GM23338 (cell line): ENCODE results near the gene DTNA. TPM values are rescaled to one million over a fixed set of nuclear protein-coding genes. Genes with fewer than 3 reads are reported as not detected.

Experiments used
- ATAC-seq: fragments of 200-7000 bp; cut with Tn5 transposase; 3 replicates; pipeline ENCODE4 v1.9.1; 2020
- DNase-seq: peaks from one replicate; pipeline ENCODE4 v3.0.0-alpha.2; 2015; ENCODE audit warnings: low spot score
- H2AFZ ChIP-seq: fragments of 200-600 bp; sonication (generic); 2 replicates; pipeline ENCODE4 v1.8.0; 2016; ENCODE audit warnings: antibody characterized with exemption, mild to moderate bottlenecking, moderate library complexity
- H3F3A ChIP-seq: fragments of 200-600 bp; sonication (generic); replicated peaks from 2 replicates; pipeline ENCODE4 v1.8.0; 2017; ENCODE audit warnings: antibody characterized with exemption, mixed run types, low read depth
- H3K27ac ChIP-seq: fragments of 200-600 bp; sonication (generic); 2 replicates; pipeline ENCODE4 v1.6.1; 2016; ENCODE audit warnings: low read depth
- H3K27me3 ChIP-seq: fragments of 200-600 bp; sonication (generic); 2 replicates; pipeline ENCODE4 v1.8.0; 2016; ENCODE audit warnings: mild to moderate bottlenecking, mixed run types, moderate library complexity; ENCODE audit not compliant: insufficient read depth
- H3K36me3 ChIP-seq: fragments of 200-600 bp; sonication (generic); 2 replicates; pipeline ENCODE4 v1.8.0; 2016; ENCODE audit warnings: mild to moderate bottlenecking; ENCODE audit not compliant: insufficient read depth
- H3K4me1 ChIP-seq: fragments of 200-600 bp; sonication (generic); 2 replicates; pipeline ENCODE4 v1.8.0; 2016; ENCODE audit warnings: mild to moderate bottlenecking, moderate library complexity; ENCODE audit not compliant: insufficient read depth
- H3K4me2 ChIP-seq: fragments of 200-600 bp; sonication (generic); 2 replicates; pipeline ENCODE4 v1.7.1; 2017; ENCODE audit warnings: mixed run types
- H3K4me3 ChIP-seq: fragments of 200-600 bp; sonication (generic); 2 replicates; pipeline ENCODE4 v1.6.1; 2016; ENCODE audit warnings: mixed run types
- H3K79me2 ChIP-seq: fragments of 200-600 bp; sonication (generic); replicated peaks from 2 replicates; pipeline ENCODE4 v1.8.0; 2017; ENCODE audit warnings: mild to moderate bottlenecking; ENCODE audit not compliant: insufficient read depth
- H3K9me2 ChIP-seq: fragments of 200-600 bp; sonication (generic); 2 replicates; pipeline ENCODE4 v1.8.0; 2017; ENCODE audit not compliant: insufficient read depth
- H4K20me1 ChIP-seq: fragments of 200-600 bp; sonication (generic); replicated peaks from 2 replicates; pipeline ENCODE4 v1.8.0; 2017; ENCODE audit warnings: mild to moderate bottlenecking; ENCODE audit not compliant: insufficient read depth
- H3K27ac Mint-ChIP-seq: 2 replicates; pipeline ENCODE4 v1.8.0; 2020; ENCODE audit warnings: inconsistent platforms, mild to moderate bottlenecking, moderate library complexity, mixed read lengths
- H3K27me3 Mint-ChIP-seq: 3 replicates; pipeline ENCODE4 v1.8.0; 2022; ENCODE audit warnings: low read depth, mild to moderate bottlenecking, moderate library complexity, mixed read lengths, inconsistent platforms; ENCODE audit not compliant: insufficient read depth, poor library complexity
- H3K36me3 Mint-ChIP-seq: 3 replicates; pipeline ENCODE4 v1.8.0; 2021; ENCODE audit warnings: low read depth, mild to moderate bottlenecking, inconsistent platforms, moderate library complexity, mixed read lengths
- H3K4me1 Mint-ChIP-seq: 3 replicates; pipeline ENCODE4 v1.8.0; 2020; ENCODE audit warnings: mild to moderate bottlenecking, inconsistent platforms, mixed read lengths
- H3K4me3 Mint-ChIP-seq: 3 replicates; pipeline ENCODE4 v1.8.0; 2021; ENCODE audit warnings: moderate library complexity, mild to moderate bottlenecking, inconsistent platforms, mixed read lengths
- H3K9me3 Mint-ChIP-seq: 3 replicates; pipeline ENCODE4 v1.8.0; 2020; ENCODE audit warnings: moderate library complexity, mild to moderate bottlenecking, inconsistent platforms, mixed read lengths
- CREB1 ChIP-seq: fragments of 250-450 bp; sonication (Bioruptor Pico); IDR thresholded peaks from 2 replicates; pipeline ENCODE4 v1.5.0; 2020; ENCODE audit warnings: low read depth, mild to moderate bottlenecking, moderate library complexity
- CTCF ChIP-seq, 2 experiments: fragments of 200-600 bp in 1 of 2; sonication (generic) in 1 of 2; conservative IDR thresholded peaks; 2 replicates each; pipeline versions ENCODE4 v1.5.1 to v1.6.1; 2016 to 2017; ENCODE audit warnings: antibody characterized with exemption in 2 of 2, low read depth in 2 of 2, mild to moderate bottlenecking in 2 of 2, moderate library complexity in 1 of 2
- EZH2 ChIP-seq: fragments of 200-600 bp; sonication (generic); IDR thresholded peaks from one replicate; pipeline ENCODE4 v1.8.0; 2017; ENCODE audit warnings: antibody characterized with exemption, mild to moderate bottlenecking, low read depth; ENCODE audit not compliant: unreplicated experiment
- EZH2phosphoT487 ChIP-seq: fragments of 200-600 bp; sonication (generic); IDR thresholded peaks from one replicate; pipeline ENCODE4 v1.8.1; 2018; ENCODE audit warnings: antibody characterized with exemption; ENCODE audit not compliant: unreplicated experiment
- JUNB ChIP-seq: IDR thresholded peaks from one replicate; pipeline ENCODE4 v1.6.1; 2016; ENCODE audit warnings: antibody characterized with exemption; ENCODE audit not compliant: unreplicated experiment
- NANOG ChIP-seq: IDR thresholded peaks from 2 replicates; pipeline ENCODE4 v1.6.1; 2016; ENCODE audit warnings: antibody characterized with exemption, borderline replicate concordance
- POLR2AphosphoS5 ChIP-seq: IDR thresholded peaks from 2 replicates; pipeline ENCODE4 v1.6.1; 2016; ENCODE audit warnings: antibody characterized with exemption, low read depth
- STAT1 ChIP-seq: IDR thresholded peaks from one replicate; pipeline ENCODE4 v1.6.1; 2016; ENCODE audit warnings: antibody characterized with exemption; ENCODE audit not compliant: unreplicated experiment
- ZNF114 ChIP-seq: fragments of 250-450 bp; sonication (Bioruptor Pico); IDR thresholded peaks from 2 replicates; pipeline ENCODE4 v1.5.0; 2020; ENCODE audit warnings: mild to moderate bottlenecking, moderate library complexity
- ZNF331 ChIP-seq: fragments of 250-450 bp; sonication (Bioruptor Pico); IDR thresholded peaks from 2 replicates; pipeline ENCODE4 v1.5.0; 2020; ENCODE audit warnings: low read depth, mild to moderate bottlenecking, moderate library complexity
- polyA plus RNA-seq: library from polyadenylated mRNA; unstranded; fragments of >200 nt; fragmentation: Nextera tagmentation; extraction: Ambion mirVana; gene quantifications from 2 replicates; pipeline ENCODE4 v1.2.1, GENCODE V29; 2016
- total RNA-seq: library from RNA; depleted of rRNA; stranded (reverse); fragments of >200 nt; shearing (Covaris generic); gene quantifications from 2 replicates; pipeline ENCODE4 v1.2.3, GENCODE V29; 2014
- TF ChIP-seq, protein P1 (sequence below): IDR thresholded peaks from one replicate; pipeline ENCODE4 v1.6.1; 2018; ENCODE audit warnings: antibody characterized with exemption; ENCODE audit not compliant: unreplicated experiment
- TF ChIP-seq, protein P2 (sequence below): fragments of 250-450 bp; sonication (Bioruptor Pico); IDR thresholded peaks from 2 replicates; pipeline ENCODE4 v1.5.0; 2020; ENCODE audit warnings: mild to moderate bottlenecking, moderate library complexity
- TF ChIP-seq, protein P3 (sequence below): IDR thresholded peaks from 2 replicates; pipeline ENCODE4 v1.6.1; 2016; ENCODE audit warnings: antibody characterized with exemption

The DTNA gene
- total and polyA plus RNA-seq, 2 experiments from 2014 or later: 11.5 to 25.1 TPM

- Mint-ChIP-seq H3K27ac (no peak overlapping the region; the same call in 1 of the 2 replicates), H3K4me3 (no peak overlapping the region), H3K27me3 (no peaks in the 10 kb centered on the region), H3K36me3 (no peaks in the 10 kb centered on the region), H3K4me1 (peaks cover 37% of the 10 kb centered on the region), H3K9me3 (no peaks in the 10 kb centered on the region)
- Histone ChIP-seq H3K4me2 (no peak overlapping the region), H3K4me1 (peaks cover 47% of the 10 kb centered on the region), H3K27me3 (no peaks in the 10 kb centered on the region), H3K4me3 (no peak overlapping the region), H3K79me2 (no peaks in the 10 kb centered on the region), H3K9me2 (no peaks in the 10 kb centered on the region; the same call in 1 of the 2 replicates), H3K36me3 (no peaks in the 10 kb centered on the region), H2AFZ (no peak overlapping the region), H3K27ac (no peak overlapping the region), H4K20me1 (no peaks in the 10 kb centered on the region), H3F3A (no peaks in the 10 kb centered on the region)
- ATAC-seq (no peak), DNase-seq (no peak)
- TF ChIP-seq, protein P1, sequence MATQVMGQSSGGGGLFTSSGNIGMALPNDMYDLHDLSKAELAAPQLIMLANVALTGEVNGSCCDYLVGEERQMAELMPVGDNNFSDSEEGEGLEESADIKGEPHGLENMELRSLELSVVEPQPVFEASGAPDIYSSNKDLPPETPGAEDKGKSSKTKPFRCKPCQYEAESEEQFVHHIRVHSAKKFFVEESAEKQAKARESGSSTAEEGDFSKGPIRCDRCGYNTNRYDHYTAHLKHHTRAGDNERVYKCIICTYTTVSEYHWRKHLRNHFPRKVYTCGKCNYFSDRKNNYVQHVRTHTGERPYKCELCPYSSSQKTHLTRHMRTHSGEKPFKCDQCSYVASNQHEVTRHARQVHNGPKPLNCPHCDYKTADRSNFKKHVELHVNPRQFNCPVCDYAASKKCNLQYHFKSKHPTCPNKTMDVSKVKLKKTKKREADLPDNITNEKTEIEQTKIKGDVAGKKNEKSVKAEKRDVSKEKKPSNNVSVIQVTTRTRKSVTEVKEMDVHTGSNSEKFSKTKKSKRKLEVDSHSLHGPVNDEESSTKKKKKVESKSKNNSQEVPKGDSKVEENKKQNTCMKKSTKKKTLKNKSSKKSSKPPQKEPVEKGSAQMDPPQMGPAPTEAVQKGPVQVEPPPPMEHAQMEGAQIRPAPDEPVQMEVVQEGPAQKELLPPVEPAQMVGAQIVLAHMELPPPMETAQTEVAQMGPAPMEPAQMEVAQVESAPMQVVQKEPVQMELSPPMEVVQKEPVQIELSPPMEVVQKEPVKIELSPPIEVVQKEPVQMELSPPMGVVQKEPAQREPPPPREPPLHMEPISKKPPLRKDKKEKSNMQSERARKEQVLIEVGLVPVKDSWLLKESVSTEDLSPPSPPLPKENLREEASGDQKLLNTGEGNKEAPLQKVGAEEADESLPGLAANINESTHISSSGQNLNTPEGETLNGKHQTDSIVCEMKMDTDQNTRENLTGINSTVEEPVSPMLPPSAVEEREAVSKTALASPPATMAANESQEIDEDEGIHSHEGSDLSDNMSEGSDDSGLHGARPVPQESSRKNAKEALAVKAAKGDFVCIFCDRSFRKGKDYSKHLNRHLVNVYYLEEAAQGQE: no peak
- no peak for TF ChIP-seq EZH2phosphoT487
- TF ChIP-seq POLR2AphosphoS5: no peak
- no peak for TF ChIP-seq NANOG
- no peak for TF ChIP-seq ZNF331 (CRISPR knock-in tag)
- TF ChIP-seq EZH2: no peak
- no peak for TF ChIP-seq CTCF (conservative IDR thresholded peaks at IDR 0.05; ENCODE audit: low read depth in 2 of 2)
- no peak for TF ChIP-seq JUNB
- TF ChIP-seq, protein P2, sequence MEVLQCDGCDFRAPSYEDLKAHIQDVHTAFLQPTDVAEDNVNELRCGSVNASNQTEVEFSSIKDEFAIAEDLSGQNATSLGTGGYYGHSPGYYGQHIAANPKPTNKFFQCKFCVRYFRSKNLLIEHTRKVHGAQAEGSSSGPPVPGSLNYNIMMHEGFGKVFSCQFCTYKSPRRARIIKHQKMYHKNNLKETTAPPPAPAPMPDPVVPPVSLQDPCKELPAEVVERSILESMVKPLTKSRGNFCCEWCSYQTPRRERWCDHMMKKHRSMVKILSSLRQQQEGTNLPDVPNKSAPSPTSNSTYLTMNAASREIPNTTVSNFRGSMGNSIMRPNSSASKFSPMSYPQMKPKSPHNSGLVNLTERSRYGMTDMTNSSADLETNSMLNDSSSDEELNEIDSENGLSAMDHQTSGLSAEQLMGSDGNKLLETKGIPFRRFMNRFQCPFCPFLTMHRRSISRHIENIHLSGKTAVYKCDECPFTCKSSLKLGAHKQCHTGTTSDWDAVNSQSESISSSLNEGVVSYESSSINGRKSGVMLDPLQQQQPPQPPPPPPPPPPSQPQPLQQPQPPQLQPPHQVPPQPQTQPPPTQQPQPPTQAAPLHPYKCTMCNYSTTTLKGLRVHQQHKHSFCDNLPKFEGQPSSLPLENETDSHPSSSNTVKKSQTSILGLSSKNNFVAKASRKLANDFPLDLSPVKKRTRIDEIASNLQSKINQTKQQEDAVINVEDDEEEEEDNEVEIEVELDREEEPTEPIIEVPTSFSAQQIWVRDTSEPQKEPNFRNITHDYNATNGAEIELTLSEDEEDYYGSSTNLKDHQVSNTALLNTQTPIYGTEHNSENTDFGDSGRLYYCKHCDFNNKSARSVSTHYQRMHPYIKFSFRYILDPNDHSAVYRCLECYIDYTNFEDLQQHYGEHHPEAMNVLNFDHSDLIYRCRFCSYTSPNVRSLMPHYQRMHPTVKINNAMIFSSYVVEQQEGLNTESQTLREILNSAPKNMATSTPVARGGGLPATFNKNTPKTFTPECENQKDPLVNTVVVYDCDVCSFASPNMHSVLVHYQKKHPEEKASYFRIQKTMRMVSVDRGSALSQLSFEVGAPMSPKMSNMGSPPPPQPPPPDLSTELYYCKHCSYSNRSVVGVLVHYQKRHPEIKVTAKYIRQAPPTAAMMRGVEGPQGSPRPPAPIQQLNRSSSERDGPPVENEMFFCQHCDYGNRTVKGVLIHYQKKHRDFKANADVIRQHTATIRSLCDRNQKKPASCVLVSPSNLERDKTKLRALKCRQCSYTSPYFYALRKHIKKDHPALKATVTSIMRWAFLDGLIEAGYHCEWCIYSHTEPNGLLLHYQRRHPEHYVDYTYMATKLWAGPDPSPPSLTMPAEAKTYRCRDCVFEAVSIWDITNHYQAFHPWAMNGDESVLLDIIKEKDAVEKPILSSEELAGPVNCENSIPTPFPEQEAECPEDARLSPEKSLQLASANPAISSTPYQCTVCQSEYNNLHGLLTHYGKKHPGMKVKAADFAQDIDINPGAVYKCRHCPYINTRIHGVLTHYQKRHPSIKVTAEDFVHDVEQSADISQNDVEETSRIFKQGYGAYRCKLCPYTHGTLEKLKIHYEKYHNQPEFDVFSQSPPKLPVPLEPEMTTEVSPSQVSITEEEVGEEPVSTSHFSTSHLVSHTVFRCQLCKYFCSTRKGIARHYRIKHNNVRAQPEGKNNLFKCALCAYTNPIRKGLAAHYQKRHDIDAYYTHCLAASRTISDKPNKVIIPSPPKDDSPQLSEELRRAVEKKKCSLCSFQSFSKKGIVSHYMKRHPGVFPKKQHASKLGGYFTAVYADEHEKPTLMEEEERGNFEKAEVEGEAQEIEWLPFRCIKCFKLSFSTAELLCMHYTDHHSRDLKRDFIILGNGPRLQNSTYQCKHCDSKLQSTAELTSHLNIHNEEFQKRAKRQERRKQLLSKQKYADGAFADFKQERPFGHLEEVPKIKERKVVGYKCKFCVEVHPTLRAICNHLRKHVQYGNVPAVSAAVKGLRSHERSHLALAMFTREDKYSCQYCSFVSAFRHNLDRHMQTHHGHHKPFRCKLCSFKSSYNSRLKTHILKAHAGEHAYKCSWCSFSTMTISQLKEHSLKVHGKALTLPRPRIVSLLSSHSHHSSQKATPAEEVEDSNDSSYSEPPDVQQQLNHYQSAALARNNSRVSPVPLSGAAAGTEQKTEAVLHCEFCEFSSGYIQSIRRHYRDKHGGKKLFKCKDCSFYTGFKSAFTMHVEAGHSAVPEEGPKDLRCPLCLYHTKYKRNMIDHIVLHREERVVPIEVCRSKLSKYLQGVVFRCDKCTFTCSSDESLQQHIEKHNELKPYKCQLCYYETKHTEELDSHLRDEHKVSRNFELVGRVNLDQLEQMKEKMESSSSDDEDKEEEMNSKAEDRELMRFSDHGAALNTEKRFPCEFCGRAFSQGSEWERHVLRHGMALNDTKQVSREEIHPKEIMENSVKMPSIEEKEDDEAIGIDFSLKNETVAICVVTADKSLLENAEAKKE (CRISPR knock-in tag): no peak
- no peak for TF ChIP-seq STAT1
- TF ChIP-seq ZNF114 (CRISPR knock-in tag): no peak
- TF ChIP-seq, protein P3, sequence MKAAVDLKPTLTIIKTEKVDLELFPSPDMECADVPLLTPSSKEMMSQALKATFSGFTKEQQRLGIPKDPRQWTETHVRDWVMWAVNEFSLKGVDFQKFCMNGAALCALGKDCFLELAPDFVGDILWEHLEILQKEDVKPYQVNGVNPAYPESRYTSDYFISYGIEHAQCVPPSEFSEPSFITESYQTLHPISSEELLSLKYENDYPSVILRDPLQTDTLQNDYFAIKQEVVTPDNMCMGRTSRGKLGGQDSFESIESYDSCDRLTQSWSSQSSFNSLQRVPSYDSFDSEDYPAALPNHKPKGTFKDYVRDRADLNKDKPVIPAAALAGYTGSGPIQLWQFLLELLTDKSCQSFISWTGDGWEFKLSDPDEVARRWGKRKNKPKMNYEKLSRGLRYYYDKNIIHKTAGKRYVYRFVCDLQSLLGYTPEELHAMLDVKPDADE: no peak
- no peak for TF ChIP-seq CREB1 (CRISPR knock-in tag)
Measured at GRCh38 chr18:34710934-34711333, 836 bp downstream of the DTNA start.
